Right forelimb (tissue), 1 donor: ENCODE measurements around the gene SLC35B2.
A peak's percentile ranks its signal among the peaks of the same experiment; 100 is the strongest.

ENCODE experiments used
- DNase-seq: peaks from one replicate; pipeline ENCODE4 v3.0.0-alpha.2; 2018

Gene SLC35B2

DNA sequence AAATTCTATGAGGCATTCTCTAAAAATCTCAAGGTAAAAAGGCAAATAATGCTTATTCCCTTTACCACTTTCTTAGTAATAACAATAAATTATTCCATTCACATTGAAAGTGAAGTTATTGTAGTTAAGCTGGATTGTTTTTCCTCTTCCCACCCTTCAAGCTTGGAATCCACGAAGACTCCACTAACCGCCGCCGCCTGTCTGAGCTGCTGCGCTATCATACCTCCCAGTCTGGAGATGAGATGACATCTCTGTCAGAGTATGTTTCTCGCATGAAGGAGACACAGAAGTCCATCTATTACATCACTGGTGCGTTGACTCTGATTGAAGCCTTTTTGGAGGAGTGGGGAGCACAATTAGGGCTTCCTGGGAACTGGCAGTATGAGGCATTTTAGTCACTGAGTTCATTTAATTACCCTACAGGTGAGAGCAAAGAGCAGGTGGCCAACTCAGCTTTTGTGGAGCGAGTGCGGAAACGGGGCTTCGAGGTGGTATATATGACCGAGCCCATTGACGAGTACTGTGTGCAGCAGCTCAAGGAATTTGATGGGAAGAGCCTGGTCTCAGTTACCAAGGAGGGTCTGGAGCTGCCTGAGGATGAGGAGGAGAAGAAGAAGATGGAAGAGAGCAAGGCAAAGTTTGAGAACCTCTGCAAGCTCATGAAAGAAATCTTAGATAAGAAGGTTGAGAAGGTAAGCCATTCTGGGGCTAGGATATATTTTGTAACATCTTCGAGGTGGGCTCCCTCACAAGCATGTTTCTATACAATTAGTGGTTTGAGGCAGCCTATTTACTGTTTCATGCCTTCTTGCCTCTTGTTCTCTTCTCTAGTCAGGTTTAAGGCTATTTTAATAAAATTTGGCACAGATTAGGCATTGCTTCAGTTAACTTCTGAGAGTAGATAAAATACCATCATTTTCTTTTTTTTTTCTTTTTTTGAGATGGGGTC, 5.5 kb downstream of the SLC35B2 start:
- DNase-seq: no peak

DNA sequence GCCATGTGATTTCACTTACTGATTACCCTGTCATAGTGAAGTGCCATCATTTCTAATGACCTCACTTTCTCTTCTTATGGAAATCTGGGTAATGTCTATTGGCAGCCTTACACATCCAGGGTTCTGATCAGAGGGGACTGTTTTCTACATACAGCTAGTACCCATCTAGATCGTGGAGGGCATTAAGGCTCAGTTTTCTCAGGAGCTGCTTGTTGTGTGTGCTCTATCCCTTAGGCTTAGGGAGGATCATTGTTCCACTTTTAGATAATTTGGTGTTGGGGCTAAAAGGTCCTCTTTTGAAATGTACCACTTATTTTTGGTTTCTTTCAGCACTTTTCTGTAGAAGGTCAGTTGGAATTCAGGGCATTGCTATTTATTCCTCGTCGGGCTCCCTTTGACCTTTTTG, 6.6 kb downstream of the SLC35B2 start:
- DNase-seq: no peak

DNA sequence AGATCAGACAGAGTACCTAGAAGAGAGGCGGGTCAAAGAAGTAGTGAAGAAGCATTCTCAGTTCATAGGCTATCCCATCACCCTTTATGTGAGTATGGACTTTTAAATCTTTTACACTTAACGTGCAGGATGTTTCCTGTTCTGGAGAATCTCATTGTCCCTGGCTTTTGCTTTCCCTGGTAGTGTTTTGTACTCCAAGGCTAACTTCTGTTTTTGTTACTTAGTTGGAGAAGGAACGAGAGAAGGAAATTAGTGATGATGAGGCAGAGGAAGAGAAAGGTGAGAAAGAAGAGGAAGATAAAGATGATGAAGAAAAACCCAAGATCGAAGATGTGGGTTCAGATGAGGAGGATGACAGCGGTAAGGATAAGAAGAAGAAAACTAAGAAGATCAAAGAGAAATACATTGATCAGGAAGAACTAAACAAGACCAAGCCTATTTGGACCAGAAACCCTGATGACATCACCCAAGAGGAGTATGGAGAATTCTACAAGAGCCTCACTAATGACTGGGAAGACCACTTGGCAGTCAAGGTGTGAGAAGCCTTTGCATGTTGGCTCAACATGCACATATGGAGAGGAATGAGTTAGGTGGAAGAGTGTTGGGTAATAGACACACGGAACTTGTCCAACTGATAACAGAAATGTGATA, 7.1 kb downstream of the SLC35B2 start:
- DNase-seq: no peak

DNA sequence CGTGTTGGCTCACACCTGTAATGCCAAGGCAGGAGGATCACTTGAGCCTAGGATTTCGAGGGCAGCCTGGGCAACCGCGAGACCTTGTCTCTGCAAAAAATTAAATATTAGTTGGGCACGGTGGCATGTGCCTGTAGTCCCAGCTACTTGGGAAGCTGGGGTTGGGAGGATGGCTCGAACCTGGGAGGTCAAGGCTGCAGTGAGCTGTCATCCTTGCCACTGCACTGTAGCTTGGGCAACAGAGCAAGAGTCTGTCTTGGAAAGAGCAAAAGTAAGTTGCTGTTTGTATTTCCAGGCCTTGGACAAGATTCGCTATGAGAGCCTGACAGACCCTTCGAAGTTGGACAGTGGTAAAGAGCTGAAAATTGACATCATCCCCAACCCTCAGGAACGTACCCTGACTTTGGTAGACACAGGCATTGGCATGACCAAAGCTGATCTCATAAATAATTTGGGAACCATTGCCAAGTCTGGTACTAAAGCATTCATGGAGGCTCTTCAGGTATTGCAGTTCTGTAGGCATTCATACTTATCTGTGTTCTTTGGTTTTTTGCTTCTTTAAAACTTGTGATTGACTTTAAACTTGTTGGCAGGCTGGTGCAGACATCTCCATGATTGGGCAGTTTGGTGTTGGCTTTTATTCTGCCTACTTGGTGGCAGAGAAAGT, 8.1 kb downstream of the SLC35B2 start:
- no peak for DNase-seq

DNA sequence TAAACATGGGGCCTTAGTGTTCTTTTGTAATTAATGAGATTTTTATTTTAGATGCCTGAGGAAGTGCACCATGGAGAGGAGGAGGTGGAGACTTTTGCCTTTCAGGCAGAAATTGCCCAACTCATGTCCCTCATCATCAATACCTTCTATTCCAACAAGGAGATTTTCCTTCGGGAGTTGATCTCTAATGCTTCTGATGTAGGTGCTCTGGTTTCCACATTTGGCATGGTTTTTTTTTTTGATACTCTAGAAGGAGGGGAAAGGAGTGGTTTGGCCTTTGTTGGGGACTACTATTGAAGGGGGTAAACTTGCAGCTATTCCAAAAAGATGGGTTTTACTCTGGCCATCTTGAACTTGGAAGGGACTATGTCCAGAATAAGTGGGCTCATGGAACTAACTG, 8.7 kb downstream of the SLC35B2 start:
- no peak for DNase-seq

DNA sequence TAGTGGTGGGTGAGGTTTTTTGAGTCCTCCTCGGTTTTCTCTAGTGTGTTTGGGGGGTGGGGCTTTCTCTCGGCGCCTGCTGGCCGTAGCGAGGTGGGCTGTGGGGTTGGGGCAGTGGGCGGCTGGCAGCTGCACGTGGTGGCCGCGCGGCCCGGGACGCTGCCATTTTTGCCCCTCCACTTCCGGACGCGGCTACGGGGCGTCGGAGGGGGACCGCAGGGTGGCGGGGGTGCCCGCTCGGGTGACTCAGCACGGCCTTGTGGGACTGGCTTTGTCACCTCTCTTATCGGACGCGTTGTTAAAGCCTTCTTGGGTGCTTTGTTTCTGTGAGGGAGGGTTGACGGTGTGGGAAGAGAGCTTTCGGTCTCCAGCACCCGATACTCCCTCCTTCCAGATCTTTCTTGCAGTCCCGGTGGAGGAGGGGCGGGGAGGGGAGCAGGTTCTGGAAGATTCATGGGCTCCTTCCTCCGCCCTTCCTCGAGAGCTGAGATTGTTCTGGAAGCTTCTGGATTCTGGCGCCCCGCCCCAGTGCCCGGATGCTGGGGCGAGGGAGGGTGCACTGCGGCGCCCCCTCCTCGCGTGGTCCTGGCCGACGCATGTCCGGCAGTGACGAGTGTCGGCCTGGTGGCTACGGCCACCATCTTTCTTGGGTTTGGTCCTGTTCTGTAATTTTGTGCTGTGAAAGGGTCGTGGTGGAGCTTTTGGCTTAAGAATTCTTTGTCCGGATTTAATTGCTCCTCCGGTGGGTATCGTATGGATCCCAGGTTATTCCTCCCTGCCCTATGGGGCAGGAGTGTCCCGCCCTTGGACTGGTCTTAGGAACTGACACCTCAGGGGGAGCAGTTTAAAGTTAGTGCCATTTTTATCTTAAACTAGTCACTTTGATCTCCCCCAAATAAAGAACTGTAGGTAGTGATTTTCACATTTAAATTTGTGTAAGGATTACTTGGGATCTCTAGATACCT, 9.7 kb downstream of the SLC35B2 start:
- DNase-seq: peak; percentile 78

DNA sequence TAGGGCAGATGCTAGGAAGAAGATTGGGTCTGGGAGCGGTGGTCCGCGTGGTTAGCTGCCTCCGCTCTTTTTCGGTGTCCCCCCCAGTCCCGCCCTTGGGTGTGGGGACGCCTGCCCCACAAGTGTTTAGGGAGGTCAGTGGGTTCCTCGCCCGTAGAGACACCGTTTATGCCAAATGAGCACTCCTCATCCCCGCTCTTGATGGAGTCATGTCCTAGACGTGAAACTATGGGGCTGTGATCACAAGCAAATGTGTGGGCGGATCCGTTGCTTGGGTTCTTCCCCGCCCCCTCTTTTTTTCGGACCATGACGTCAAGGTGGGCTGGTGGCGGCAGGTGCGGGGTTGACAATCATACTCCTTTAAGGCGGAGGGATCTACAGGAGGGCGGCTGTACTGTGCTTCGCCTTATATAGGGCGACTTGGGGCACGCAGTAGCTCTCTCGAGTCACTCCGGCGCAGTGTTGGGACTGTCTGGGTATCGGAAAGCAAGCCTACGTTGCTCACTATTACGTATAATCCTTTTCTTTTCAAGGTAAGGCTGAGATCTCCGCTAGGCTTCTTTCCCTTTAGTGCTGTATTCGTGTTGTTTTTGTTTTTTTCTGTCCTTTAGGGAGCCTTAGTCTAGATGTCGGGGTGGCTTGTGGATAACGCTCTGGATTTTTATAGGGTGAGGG, 10.5 kb downstream of the SLC35B2 start, which contains the start of gene HSP90AB1:
Gene HSP90AB1 (plus strand): TSS at position 439 of the 675 bp plus-strand sequence. CDS start 1,529 bp downstream, outside the sequence.
- DNase-seq: peak; percentile 94

DNA sequence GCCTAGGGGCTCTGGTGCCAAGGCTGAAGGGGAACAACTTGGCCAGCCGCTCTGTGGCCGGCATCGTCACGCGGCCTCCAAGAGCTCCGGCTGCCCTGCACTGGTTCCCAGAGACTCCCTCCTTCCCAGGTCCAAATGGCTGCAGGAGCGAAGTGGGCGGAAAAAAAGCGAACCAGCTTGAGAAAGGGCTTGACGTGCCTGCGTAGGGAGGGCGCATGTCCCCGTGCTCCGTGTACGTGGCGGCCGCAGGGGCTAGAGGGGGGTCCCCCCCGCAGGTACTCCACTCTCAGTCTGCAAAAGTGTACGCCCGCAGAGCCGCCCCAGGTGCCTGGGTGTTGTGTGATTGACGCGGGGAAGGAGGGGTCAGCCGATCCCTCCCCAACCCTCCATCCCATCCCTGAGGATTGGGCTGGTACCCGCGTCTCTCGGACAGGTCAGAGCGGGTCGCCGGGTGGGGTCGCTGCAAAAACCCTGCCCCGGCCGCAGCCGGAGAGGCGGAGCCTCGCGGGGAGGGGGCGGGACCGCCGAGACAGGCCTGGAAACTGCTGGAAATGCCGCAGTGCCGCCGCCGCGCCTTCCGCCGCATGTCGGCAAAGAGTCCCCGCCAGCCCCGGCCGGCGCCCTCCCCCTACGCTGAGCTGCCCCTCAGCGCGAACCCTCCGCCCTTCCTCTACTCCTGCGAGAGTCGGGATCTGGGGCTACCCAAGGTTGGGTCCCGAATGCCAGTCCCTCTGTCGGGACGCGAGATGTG, 11.2 kb downstream of the SLC35B2 start:
- DNase-seq: peak; percentile 94

DNA sequence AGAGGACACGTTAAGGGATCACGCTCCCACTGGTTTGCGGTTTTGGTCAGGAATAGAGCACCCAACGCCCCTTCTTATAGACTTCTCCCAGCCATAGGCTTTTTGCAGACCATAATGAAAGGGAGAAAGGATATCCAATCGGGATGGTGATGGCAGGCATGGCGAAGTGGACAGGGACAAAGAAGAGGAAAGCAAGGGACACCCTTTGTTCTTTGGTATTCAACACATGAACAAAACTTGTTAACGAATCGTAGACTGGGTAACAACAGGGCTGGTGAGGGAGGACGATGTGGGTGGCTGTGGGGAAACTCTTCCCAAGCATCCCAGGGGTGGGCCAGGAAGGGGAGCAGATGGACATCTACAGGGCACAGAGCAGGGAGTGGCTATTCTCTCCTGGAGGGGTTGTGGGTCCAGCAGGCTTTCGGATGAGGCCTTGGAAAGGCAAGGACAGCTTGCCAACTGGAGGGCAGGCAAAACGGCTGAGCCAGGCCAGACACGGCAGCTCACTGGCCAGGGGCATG, 11.9 kb downstream of the SLC35B2 start:
- peak; percentile 68 for DNase-seq

DNA sequence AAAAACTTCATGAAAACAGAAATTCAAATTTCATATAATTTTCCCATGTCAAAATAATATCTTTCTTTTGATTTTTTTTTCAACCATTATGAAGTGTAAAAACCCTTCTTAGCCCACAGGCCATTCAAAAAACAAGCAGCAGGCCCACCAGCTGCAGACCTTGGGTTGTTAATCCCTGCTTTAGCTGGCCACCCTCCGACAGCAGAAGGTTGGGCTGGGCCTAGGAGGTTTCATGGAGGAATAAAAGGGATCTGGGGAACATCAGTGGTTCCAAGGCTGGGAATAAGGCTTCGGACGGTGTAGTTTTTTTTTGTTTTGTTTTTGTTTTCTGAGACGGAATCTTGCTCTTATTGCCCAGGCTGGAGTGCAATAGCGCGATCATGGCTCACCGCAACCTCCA, 14.0 kb downstream of the SLC35B2 start:
- DNase-seq: no peak

DNA sequence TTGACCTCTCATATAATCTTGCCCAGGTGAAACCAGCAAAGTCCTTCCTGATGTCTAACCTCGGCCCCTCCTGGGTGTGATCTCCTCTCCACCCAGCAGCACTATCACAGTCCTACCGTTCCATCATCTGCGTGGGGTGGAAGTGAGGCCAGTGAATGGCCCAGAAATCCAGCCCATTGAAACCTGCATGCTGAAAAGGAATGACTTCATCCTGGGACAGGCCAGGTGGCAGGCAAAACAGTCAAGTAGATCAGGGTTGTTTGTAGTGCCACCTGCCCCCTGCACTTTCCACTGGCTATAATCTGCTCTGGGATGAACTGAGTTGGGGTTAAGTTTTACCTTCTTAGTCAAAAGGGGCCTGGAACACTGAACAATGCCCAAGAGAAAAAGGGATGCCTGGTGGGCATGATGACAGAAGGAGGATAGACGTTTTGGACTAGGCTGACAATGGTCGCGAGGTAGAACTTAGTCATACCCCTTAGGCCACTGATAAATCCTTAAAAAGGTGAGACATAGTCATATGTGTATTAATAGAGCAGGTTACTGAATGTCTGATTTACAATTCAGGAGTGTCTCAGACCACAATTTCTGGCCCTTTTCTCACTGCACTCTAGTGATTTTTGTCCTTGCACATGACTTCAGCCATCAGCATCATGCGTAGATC, 18.5 kb downstream of the SLC35B2 start:
- DNase-seq: no peak

DNA sequence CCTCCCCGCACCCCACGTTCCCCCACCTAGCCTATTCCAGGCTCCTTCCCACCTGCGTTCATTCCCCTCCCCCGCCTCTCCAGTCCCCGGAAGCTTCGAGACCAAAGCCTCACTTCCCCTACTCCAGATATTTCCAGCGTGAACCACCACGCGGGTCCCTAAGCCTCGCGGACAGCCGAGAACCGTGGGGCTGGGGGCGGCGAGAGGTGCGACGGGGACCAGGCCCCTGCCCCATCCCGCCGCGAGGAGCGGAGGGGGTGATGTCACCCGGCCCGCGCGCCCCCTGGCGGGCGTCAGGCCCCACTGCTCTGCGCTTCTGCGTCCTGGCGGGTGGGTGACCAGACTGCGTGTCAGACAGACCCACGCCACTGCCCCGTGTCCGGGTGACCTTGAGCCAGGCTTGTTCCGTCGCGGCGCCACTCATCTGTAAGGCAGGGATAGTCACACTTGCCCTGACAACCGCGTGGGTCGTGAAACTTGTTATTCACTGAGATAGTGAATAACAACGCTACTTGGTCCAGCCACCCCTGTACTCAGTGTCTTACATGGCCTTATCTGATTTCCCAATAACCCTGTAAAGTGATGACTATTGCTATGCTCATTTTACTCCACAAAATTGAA, 19.4 kb downstream of the SLC35B2 start:
- DNase-seq: peak; percentile 90

DNA sequence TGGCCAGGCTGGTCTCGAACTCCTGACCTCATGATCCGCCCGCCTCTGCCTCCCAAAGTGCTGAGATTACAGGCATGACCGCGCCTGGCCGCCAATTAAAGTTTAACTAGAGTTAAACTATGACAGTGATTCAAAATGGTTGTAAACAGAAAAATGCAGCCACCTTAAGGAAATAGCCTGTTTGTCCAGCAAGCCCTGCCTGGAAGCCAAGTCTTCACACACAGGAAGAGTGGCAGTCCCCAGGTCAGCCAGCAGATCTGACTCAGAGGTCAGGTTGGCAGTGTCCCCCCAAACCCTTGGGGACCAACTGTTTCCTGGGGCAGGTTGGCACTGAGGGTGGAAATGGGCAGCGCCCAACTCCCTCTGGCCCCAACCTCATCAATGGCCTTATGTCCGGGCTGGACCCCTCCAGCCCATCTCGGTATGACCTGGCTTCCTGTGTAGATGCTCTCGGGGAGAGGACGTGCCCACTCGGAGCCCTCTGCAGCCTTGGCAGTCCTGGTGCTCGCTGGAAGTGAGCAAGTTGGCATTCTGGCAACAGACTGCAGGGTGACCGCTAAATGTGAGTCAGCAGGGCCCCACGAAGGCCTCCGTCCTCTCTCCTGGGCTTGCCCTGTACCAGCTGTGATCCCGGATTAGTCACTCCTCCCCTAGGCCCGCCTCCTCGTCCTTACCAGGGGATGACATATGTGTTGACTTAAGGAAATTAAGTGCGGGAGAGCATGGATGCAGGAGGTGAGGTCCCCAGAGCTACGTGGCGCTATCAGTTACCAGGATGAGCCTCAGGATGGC, 20.1 kb downstream of the SLC35B2 start:
- DNase-seq: peak; percentile 79

DNA sequence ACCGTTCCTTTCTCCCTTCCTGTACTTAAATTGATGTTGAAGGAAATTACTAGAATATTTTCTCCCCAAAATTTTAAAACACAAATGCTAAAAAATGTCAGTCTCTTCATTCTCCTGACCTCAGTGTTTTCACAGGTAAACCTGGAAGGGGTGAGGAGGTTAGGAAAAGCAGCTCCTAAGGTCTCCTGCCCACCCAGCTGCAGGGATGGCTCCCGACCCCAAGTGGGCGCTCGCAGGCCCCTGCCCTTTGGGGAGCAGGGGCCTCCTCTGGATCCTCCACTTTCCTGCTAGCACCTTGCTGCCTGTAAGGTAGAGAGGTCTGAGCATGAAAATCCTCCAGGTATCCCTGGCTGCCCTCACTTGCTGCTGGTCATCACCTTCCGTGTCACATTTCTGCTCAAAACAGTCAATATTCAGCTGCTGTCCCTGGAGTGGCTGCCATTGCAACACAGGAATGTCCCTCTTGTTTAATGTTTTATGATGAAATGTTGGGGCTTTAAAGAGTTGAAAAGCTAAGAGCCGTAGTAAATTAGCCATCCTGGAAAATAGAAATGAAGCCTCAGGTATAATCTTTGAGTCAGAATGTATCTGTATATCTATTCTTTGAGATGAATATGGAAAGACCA, 21.3 kb downstream of the SLC35B2 start:
- no peak for DNase-seq

DNA sequence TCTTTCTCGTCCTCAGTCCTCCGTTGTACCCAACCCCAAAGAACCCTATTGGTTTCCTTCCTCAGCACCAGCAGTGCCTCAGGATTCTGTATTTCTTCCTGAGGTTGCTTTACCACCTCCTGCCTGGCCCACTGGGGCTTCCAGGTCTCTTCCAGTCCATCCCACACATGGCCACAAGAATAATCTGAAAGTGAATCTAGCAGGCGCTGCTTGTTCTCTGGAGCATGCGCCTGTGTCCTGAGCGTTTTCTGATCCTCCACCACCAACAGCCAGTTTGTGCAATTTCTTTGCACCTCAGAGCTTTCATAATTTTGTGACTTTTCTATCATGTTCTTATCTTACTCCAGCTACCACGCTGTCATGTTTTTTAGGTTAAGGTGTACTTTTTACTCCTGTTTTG, 22.1 kb downstream of the SLC35B2 start:
- no peak for DNase-seq

DNA sequence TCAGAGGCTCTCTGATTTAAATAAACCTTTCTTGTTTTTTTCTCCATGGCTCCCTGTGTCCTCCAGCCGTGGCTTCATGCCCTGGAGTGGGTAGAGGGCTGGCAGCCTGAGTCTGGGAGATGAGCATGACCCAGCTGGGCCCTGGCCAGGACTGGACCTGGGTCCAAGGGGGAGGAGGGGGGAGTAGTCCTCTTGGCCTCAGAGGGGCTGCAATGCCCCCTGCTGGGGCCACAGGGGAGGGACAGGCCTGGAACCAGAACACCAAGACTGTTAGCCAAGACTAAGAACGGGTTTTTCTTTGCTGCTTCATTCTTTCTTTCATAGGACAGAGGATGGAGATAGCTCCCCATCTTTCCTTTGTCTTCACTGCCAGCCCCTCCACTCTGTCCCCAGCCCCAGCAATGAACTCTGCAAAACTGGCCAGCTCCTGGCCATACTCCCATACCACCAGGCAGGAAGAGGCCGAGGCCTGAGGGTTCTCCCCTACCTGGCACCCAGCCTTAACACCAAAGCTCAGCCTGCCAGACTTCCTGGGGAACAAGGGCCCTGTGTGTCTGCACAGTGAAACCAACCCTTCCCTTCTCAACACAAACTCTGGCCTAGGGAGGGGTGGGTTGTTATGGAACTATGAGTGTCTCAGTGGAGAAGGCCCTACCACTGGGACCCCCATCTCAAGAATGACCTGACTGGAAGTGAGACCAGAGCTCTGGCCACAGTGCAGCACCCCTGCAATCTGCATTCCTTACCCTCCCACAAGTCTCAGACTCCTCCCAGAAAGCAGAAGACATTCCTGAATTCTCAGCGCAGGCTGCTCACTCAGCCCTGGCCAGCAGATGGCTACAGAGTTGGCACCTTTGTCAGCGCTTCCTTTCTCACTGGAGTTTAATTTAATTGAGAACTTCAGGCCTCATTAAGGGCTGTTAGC, 23.0 kb downstream of the SLC35B2 start:
- DNase-seq: peak; percentile 88

DNA sequence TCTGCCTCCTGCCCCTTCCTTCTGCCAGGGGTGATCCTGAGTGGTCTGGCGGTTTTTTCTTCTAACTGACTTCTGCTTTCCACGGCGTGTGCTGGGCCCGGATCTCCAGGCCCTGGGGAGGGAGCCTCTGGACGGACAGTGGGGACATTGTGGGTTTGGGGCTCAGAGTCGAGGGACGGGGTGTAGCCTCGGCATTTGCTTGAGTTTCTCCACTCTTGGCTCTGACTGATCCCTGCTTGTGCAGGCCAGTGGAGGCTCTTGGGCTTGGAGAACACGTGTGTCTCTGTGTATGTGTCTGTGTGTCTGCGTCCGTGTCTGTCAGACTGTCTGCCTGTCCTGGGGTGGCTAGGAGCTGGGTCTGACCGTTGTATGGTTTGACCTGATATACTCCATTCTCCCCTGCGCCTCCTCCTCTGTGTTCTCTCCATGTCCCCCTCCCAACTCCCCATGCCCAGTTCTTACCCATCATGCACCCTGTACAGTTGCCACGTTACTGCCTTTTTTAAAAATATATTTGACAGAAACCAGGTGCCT, 23.7 kb downstream of the SLC35B2 start:
- no peak for DNase-seq
